Pons (tissue), 1 donor: ENCODE measurements around the gene TMEM267.
A peak's percentile ranks its signal among the peaks of the same experiment; 100 is the strongest.
"Not testable (repeated sequence)": the region's sequence is repeated elsewhere in the genome, so short reads cannot be mapped to it uniquely, and the experiment has no call there.

Source experiments
- DNase-seq: peaks from one replicate; pipeline ENCODE4 v3.0.0-alpha.2; 2016; ENCODE audit warnings: low spot score

Gene TMEM267

GRCh38 chr5:43456556-43456955, 27.1 kb downstream of the TMEM267 start:
- DNase-seq: no peak

DNA sequence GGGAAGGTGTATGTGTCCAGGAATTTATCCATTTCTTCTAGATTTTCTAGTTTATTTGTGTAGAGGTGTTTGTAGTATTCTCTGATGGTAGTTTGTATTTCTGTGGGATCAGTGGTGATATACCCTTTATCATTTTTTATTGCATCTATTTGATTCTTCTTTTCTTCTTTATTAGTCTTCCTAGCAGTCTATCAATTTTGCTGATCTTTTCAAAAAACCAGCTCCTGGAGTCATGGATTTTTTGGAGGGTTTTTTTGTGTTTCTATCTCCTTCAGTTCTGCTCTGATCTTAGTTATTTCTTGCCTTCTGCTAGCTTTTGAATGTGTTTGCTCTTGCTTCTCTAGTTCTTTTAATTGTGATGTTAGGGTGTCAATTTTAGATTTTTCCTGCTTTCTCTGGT, 42.1 kb downstream of the TMEM267 start:
- DNase-seq: not testable (repeated sequence)

DNA sequence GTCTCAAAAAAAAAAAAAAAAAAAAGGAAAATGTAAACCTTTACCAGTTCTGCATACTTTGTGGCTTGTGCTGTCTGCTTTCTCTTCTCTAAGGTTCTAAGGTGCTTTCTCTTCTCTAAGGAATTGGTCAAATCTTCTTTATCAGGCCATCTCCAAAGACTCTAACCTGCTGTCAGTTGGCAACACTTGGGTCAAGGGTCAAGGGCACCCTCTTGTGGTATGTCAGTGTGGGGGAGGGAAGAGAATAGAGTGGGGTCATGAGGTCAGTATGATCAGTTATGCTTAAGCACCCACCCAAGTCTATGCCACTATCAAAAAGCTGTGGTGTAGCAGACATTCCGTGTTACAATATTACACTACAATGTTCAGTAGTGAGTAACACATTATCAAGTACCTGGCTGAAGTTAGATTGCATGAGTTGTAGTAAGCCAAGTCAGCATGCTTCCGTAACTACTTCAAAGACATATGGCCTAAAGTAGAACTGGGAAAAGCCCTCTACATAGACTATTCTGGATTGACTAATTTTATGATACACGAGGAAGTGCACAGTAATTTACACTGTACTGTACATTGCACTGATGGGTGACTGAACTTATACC, 46.5 kb downstream of the TMEM267 start:
- DNase-seq: no peak

- DNase-seq: no peak
Measured at GRCh38 chr5:43433382-43433781, 50.3 kb downstream of the TMEM267 start.

DNA sequence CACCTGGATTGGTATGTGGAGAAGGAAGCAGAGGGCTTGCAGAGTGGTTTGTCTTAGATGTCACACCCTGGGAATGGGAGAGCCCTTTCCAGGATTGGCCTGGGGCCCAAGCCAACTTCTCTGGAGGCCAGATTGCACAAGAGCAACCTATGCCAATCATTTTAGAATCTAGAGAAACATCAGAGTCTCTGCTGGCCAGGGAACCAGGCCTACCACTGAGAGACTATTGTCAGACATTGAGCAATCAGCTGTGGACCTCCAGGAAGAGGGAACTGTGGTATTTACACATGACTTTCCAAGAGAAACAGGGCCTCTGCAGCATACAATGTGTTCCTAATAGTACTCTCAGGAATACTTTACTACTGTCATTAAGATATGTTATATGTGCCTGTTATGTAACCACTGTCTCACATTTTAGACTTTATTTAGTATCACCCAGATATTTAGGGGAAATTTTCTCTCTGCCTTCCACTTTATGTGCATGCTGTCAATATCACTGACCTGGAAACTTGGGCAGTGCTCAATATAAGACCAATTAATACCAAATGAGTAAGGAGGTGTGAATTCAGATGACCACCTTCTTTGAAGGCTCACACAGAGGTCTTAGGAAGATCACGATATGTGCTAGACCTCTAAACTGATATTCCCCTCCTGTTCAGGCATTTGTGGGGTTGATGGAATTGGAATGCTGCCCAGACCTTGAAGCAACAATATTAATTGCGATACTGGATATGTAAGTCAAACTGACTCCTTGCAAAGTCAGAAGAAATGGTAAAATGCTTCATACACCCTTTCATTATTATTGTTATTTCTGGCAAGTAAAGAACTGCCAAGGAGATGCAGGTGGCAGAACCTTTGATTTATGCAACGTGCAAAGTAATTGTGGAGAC, 50.9 kb downstream of the TMEM267 start:
- DNase-seq: peak; percentile 29

GRCh38 chr5:43429706-43430105, 54.0 kb downstream of the TMEM267 start:
- DNase-seq: no peak

DNA sequence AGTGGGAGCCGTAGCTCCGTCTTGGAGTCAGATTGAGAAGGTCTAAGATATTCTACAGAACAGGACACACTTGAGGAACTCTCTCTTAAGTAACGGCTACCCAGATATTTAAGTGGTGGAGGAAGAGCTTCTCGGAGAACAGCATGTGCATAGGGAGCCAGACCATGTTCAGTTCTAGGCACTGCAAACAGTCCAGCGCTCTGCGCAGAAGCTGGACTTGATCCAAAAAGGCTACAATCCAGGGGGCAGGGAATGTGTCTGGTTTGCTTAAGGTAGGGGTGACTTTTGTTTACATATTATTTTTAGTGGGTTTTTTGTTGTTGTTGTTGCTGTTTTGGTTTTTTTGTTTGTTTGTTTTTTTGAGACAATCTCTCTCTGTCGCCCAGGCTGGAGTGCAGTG, 54.6 kb downstream of the TMEM267 start:
- DNase-seq: no peak

GRCh38 chr5:43427306-43427705, 56.4 kb downstream of the TMEM267 start:
- DNase-seq: no peak

GRCh38 chr5:43425983-43426382, 57.7 kb downstream of the TMEM267 start:
- no peak for DNase-seq

- not testable (repeated sequence) for DNase-seq
Measured at GRCh38 chr5:43423086-43423485, 60.6 kb downstream of the TMEM267 start.

DNA sequence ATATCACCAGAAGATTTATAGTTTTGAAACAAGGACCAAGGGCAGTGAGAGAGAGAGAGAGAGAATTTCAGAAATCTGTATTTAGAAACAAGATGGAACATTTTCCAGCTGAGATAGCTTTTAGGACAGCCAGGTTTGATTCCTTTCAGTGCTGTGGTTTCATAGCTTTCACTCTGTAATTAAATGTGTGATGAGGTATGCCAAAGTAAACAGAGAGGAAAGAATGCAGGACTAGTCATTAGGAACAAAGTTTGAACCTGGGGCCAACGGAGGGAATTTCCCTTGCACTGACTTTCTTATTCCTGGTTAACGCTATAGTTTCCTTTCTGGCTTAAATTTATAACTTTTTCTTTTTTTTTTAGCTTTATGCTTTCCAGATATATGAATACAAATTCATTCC, 61.5 kb downstream of the TMEM267 start:
- no peak for DNase-seq

DNA sequence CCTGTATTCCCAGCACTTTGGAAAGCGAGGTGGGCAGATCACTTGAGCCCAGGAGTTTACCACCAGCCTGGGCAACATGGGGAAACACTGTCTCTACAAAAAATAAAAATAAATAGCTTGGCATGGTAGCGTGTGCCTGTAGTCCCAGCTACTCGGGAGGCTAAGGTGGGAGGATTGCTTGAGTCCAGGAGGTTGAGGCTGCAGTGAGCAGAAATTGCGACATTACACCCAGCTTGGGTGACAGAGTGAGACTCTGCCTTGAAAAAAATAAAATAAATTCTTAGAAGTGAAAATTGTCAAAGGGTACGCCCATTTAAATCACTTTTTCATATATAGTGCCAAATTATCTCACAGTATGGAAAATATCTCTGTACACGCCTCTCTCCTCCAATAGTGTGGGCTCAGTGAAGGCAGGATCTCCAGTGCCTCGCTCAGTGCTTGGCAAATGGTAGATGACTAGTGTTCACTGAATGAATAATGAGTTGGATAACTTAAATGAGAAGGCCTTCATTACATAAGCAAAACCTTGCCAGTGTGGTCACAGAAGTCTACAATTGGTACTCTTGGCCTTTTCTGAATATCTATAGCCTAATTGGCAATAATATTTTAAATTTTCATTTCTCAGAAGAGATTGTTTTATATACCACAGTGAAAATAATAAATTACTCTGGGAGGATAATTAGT, 62.1 kb downstream of the TMEM267 start:
- DNase-seq: no peak

GRCh38 chr5:43420241-43420640, 63.4 kb downstream of the TMEM267 start:
- no peak for DNase-seq

GRCh38 chr5:43418561-43418960, 65.1 kb downstream of the TMEM267 start:
- no peak for DNase-seq

DNA sequence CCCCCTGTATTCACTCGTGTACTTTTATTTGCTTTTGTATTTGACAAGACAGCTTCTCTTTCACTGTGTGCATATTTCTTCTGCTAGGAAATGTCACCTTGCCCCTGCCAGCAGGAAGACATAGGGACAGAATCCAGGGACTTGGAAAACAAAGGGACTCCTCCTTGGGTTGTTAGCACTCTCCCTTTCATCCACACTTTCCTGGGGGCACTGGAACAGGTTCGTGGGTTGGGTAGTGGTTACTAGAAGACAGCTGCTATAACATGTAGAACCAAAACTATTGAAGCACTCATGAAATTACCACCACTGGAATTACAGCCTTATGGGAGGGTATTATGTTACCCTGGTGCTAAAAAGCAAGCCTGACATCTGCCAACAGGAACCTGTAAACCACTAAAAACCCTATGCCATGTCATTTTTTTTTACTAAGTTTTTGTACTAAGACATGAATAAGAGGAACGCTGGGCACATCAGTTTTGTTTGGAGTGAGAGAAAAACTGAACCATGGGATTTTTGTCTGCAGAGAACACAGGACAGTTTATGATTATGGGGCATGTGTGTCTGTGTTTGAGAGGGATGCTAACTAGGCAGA, 66.8 kb downstream of the TMEM267 start:
- DNase-seq: no peak

GRCh38 chr5:43415935-43416802, 67.5 kb downstream of the TMEM267 start:
- DNase-seq: no peak

GRCh38 chr5:43413966-43414365, 69.7 kb downstream of the TMEM267 start:
- DNase-seq: no peak

DNA sequence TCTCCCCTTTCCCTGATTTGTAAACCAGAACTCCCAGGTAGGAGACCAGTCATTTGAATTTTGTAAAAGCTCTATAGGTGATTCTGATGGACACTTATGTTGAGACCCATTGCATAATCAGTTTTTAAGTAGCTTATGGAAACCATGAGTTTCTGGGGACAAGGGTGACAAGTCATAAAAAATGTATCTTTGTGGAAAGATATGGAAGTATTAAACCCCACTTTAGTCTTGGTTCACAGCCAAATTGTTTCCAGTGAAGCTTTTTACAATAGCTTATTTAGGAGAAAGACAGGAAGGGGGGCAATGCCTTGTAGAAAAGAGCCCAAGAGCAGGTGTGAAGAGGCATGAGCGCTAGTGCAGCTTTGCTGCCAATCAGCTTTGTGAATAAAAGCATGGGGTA, 71.0 kb downstream of the TMEM267 start:
- DNase-seq: no peak

- DNase-seq: no peak
Measured at GRCh38 chr5:43412156-43412555, 71.5 kb downstream of the TMEM267 start, which contains the start of gene CCL28. Gene CCL28 (minus strand): TSS chr5:43412391. CDS start chr5:43412316, 75 bp downstream.

DNA sequence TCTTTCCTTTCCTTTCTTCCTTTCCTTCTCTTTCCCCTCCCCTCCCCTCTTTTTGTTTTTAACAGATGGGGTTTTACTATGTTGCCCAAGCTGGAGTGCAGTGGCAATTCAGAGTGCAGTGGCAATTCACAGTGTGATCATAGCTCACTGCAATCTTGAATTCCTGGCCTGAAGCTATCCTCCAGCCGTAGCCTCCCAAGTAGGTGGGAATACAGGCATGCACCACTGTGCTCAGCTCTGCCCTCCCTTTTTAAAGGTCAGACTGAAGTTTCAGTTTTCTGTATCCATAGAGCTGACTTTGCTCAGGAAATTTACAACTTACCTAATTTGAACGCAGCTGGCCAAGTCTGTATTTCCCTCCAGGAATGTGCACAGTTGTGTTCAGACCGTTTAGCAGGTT, 72.2 kb downstream of the TMEM267 start:
- DNase-seq: no peak

- no peak for DNase-seq
Measured at GRCh38 chr5:43410414-43410813, 73.3 kb downstream of the TMEM267 start.
